Measurements from ENCODE around the gene AADACL2. TPM values are rescaled to one million over a fixed set of nuclear protein-coding genes. Genes with fewer than 3 reads are reported as not detected.
"Not testable (repeated sequence)": the region's sequence is repeated elsewhere in the genome, so short reads cannot be mapped to it uniquely, and the experiment has no call there.

The AADACL2 gene, protein sequence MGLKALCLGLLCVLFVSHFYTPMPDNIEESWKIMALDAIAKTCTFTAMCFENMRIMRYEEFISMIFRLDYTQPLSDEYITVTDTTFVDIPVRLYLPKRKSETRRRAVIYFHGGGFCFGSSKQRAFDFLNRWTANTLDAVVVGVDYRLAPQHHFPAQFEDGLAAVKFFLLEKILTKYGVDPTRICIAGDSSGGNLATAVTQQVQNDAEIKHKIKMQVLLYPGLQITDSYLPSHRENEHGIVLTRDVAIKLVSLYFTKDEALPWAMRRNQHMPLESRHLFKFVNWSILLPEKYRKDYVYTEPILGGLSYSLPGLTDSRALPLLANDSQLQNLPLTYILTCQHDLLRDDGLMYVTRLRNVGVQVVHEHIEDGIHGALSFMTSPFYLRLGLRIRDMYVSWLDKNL
- polyA plus RNA-seq (2013, experiment 1 of 2; ENCODE audit: insufficient read length): not detected
- polyA plus RNA-seq (2013, experiment 2 of 2; ENCODE audit: insufficient read length): not detected

DNA sequence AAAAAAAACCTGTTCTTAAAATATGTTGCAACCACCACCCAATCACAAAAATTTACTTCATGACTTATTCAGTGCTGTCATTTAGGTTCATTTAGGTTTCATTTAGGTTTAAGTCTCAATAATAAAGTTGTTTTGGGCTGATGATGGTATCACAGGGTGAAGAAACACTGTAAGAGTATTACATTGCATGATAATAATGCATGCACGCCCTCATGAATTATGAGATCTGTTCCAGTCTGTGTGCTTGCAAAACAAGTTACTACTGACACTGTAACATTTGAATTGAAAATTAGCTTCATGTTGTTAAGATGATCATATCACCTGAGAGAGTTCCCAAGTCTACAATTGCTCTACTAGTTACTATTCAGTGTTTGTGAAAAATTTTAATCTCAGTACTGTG, at the start of gene AADACL2:
TSS of gene AADACL2 (plus strand) at position 315 of the 400 bp plus-strand sequence. CDS start 109 bp downstream, outside the sequence.
- no peak for DNase-seq

DNA sequence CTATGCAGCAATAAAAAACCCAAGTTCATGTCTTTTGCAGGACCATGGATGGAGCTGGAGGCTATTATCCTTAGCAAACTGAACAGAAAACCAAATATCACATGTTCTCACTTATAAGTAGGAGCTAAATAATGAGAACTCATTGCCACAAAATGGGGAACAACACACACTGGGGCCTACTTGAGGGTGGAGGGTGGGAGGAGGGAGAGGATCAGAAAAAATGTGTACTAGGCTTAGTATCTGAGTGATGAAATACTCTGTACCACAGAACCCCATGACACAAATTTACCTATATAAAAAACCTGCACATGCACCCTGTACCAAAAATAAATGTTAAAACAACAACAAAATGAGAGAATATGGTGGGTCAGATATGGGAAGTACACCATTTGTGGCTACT, 49.6 kb upstream of the AADACL2 start:
- DNase-seq: no peak

DNA sequence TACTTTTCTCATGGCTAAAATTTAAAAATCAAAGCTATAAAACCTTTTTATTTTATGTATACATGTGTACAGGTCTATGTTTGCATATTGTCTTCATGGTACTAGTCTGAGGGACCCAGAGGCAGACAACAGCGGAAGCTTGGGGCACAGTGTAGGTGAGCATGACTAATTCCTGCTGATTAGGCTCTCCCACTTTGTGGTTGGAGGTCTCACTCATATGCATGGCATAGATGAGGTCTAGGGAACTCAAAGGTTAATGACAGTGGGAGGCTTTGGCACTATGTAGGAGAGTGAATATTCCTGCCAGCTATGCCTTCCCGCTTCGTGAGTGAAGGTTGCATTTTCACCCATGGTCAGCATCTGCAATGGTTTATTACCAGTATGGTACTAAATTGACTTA, 47.5 kb upstream of the AADACL2 start:
- DNase-seq: no peak

DNA sequence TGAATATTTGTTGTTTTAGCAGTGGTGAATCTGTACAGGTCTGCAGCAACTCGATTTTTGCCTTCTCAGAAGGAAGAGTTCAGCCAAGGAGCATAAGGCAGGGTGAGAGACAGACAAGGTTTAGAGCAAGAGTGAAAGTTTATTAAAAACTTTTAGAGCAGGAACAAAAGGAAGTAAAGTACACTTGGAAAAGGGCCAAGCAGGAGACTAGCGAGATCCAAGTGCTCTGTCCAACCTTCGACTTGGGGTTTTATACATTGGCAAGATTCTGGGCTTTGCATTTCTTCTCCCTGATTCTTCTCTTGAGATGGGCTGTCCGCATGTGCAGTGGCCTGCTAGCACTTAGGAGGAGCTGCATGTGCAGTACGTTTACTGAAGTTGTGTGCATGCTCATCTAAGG, 46.7 kb upstream of the AADACL2 start:
- DNase-seq: no peak

DNA sequence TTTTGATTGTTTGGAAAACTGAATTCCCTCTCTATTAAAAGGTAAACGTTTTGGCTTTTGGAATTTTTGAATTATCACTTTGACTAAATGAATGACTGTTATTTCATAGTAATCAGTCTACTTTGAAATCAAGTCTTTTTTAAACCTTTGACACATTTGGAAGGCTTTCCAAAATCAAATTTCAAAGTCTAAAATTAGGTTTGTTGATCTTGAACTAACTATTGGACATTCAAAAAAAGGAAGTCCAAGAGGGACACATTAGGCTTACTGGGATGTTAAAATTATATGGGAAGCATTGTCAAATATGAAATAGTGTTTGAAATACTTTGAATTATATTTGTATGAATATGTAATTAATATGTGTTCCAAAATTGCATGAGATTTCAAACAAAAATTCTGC, 45.2 kb upstream of the AADACL2 start:
- DNase-seq: no peak

DNA sequence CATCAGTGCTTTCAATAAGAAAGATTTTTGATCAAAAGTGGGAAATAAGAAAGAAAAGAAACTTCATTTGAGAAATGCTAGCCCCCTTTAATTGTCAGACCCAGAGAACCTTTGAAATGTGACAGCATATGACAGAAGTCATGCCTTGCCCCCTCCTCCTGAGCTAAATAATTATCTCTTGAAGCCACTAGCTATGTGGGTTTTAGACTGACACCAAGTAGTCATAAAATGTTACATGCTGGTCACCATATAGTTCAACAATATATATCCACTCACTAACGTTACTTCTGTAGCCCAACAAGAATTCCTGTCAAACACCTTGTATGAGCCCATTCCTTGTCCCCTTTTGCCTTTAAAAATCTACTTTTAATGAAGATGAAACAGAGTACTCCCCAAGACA, 43.1 kb upstream of the AADACL2 start:
- no peak for DNase-seq

DNA sequence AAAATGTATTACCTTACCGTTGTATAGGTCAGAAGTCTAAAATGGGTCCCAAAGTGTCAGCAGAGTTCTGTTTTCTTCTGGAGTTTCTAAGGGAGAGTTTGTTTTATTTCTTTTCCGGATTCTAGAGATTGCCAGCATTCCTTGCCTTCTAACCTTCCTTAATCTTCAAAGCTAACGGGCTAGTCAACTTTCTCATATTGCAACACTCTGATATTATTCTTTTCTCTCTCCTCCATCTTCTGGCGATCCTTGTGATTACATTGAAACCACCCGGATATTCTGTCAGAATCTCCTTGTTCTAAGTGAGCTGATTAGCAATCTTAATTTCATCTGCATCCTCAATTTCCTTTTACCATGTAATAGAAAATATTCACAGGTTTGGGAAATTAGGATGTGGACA, 36.2 kb upstream of the AADACL2 start:
- no peak for DNase-seq

DNA sequence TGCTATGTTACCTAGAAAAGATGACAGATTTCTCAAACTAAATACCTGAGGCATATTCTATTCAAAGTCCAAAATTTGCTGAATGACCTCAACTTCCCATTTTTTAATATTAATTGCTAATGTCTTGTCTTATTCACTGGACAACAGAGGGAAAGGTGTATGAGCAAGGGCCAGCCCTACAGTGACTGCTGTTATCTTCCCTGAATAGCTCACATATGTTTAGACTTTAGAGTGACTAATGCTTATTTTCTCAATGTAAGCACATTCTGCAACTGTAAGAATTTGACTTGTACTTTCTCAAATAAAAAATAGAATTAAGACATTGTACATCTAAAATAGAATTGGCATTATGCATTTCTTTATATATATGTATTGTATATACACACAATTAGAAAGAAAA, 26.5 kb upstream of the AADACL2 start:
- no peak for DNase-seq

DNA sequence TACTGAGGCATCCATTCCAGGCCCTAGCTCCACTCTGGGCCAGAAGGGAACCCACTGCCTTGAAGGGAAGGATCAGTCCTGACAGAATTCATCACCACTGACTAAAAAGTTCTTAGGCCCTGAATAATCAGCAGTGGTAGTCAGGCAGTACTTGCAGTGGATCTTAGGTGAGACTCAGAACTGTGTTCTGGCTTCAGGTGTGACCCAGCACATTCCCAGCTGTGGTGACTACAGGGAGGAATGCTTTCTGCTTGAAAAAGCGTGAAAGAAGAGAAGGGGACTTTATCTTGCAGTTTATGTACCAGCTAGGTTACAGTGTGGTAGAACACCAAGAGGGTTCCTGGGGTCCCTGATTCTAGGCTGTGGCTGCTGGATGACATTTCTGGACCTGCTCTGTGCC, 24.9 kb upstream of the AADACL2 start:
- no peak for DNase-seq

DNA sequence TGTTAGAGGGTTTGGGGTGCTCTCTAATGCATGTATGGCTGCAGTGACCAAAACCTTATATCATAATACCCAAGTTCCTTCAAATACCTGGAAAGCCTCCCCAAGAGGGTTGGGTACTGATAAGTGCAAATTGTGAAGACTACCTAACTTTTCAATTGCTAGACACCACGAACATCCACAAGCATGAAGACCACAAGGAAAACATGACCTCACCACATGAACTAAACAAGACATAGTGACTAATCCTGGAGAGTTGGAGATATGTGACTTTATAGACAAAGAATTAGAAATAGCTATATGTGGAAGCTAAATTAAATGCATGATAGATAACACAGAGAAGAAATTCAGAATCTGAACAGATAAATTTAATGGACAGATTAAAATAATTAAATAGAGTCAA, 23.9 kb upstream of the AADACL2 start:
- DNase-seq: peak; percentile 58

DNA sequence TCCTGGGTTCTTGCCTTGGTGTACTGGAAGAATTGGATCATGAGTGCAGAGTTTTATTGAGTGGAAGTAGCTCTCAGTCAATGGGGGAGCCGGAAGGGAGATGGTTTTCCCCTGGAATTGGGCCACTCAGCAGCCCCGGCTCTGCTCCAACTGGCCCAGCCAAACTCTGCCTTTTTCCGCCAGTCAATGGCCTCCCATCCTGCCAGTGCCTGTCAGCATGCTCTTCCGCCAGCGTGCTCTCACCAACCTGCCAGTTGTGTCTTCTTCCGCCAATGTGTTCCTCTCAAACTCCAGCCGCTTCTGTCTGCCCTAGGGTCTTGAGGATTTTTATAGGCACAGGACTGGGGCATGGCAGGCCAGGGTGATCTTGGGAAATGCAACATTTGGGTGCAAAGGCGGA, 12.4 kb upstream of the AADACL2 start:
- no peak for DNase-seq

DNA sequence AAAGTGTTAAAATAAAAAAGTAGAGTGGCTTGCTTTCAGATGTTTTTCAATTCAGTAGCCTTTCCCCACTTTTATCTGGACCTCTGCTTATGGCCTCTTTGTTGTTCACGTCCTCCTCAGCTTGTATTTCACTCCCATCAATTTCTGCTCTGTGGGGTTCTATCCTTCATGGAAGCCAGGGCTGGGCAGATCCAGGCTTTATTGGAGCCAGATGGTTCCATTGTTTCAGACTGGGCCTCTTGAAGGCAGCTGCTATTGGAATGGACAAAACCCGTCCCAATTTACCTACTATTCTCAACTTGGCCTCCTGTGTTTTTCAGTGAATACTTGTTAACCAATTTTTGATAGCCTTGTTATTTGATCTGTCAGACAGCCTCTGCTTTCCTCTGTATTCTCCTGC, 10.9 kb upstream of the AADACL2 start:
- no peak for DNase-seq

DNA sequence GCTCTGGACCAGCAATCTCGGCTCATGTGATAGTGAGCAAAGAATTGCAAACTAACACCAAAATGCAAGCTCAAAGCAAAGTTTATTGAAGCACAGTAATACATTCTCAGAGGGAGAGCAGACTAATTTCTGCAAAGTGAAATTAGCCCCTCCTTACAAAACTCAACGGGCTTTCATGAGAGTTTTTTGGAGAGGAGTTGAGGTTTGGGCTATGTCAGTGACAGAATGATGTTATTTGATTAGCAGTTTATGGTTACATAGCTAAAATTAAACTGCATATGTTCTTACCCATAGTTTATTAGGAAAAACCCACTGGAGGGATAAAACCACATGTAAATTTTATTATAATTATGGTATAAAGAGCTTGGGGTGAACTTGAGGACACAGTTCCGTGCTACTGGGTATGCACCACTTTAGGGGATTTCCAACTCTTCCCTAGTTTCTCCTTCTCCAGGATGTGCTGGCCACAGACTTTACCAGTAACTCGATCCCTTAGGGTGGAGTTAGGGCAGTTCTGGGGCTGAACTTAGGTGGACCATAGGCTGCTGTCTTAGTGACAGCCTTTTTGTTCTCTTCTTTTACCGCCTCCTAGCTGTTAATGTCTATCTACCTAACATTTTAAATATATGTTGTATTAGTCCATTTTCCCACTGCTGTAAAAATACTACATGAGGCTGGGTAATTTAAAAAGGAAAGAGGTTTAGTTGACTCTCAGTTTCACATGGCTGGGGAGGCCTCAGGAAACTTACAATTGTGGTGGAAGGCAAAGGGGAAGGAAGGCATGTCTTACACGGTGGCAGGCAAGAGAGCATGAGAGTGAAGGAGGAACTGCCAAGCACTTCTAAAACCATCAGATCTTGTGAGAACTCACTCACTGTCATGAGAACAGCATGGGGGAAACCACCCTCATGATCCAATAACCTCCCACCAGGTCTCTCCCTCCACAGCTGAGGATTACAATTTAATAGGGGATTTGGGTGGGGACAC, 8.9 kb upstream of the AADACL2 start:
- peak; percentile 16 for DNase-seq

DNA sequence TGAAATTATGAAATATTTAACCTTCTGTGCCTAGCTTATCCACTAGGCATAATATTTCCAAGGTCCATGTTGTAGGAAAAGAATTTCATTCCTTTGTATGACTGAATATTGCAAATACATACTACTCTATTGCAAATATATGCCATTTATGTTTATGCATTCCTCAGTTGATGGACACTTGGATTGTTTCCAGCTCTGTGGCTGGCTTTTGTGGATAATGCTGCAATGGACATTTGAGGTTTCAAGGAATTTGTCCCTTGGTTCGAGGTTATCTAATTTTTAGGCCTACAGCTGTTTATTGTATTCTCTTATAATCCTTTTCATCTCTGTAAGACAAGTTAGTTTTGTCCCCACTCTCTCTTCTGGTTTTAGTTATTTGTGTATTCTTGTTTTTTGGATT, 7.7 kb upstream of the AADACL2 start:
- DNase-seq: peak; percentile 73

DNA sequence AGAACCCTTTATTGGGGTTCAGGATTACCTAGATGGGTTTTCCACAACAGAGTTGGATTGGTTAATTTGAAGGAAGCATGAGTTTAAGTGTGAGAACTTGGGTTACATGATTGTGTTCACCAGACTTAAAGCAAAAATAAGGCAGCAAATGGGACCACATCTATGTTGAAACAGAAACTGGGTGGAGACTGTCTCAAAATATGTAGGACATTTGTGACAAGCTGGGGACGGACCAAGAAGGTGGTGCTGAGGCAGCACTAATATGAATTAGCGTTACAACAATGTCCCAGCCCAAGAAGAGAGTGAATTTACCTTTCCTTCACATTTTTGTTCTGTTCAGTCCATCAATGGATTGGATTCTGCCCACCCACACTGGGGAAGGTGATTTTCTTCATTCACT, 866 bp upstream of the AADACL2 start:
- DNase-seq: no peak

DNA sequence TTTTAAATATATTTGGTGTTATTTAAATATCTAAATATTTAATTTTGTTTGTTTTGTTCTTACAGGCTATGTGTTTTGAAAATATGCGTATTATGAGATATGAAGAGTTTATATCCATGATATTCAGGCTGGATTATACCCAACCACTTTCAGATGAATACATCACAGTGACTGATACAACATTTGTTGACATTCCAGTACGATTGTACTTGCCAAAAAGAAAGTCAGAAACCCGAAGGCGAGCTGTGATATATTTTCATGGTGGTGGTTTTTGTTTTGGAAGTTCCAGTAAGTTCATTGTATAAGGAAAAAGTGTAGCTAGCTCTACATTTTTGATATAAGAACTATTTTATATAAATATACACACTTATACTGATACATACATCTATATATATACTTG, 6.9 kb downstream of the AADACL2 start:
- DNase-seq: no peak

DNA sequence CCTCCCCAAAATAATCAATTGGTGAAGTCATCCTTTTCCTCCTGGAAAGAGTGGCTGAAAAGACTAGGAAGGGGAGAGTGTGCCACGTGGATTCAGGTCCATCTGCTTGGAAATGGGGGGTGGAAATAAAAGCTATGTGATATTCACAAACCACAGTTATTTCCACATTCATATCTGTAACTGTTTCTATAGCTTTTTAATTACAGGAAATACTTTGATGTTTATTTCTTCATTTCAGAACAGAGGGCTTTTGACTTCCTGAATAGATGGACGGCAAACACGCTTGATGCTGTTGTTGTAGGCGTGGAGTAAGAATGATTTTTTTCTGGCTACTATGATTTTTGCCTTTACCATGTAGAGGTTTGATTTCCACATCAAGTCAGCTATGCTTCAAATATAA, 10.1 kb downstream of the AADACL2 start:
- no peak for DNase-seq

DNA sequence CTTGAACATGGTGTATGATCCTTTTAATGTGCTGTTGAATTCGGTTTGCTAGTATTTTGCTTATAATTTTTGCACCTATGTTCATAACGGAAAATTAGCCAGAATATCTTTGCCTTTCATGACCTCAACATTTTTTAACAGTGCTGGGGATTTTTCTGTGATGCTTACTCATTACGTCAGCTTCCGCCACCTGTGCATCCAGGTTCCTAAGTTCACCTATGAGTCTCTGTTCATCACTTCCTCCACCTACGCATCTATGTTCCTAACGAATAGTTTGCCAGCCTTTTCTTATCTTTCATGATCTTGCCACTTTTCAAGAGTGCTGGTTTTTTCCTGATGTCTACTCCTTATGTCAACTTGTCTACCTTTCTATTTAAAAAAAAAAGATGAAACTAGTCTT, 16.5 kb downstream of the AADACL2 start:
- DNase-seq: no peak

DNA sequence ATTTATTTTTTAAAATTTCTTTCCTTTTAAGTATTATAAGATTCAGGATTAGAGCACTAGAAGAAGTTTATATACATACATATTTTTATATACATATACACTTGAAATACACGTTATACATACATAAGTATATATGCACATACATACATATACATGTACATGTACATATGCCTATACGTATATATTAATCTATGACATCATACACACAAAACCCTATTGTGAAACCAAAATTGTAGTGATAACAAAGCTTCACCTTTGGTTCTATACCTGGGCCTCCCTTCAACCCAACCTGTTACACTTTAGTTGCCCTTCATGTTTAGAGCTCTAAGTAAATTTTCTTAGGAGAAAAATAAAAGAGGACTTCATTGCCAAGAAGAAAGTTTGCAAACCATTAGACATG, 17.0 kb downstream of the AADACL2 start:
- no peak for DNase-seq

DNA sequence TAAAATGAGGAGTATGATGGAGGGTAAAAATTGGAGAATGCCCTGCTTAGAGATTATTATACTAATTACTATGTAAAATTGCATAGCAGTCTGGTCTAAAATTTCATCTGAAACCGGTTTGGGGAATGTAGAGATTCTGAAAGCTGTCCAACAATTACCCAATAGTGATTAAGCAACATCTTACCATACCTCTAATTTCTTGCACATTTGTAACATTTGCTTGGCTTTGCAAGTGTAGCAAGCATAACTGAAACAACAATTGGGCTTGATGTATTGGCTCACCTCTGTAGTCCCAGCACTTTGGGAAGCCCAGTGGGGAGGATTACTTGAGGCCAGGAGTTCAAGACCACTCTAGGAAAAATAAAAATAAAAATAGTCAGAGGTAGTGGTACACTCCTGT, 17.4 kb downstream of the AADACL2 start:
- DNase-seq: peak; percentile 18

DNA sequence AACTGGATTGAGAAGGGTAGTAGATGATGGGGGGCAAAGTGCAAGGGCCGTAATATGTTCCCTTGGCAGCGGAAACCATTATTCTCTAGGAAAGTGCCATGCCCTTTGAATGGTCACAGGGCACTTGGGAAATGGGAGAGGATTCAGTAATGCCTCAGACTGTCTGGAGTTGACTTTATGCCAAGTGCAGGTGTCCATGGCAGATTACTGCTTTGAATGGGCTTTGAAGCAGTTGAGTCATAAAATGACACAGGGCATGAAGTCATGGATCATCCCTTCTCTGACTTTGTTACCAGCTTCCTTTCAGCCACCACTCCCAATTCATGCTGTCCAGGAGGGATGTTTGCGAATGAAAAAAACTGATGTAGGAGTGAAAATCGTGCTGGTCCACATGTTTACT, 20.1 kb downstream of the AADACL2 start:
- DNase-seq: no peak

DNA sequence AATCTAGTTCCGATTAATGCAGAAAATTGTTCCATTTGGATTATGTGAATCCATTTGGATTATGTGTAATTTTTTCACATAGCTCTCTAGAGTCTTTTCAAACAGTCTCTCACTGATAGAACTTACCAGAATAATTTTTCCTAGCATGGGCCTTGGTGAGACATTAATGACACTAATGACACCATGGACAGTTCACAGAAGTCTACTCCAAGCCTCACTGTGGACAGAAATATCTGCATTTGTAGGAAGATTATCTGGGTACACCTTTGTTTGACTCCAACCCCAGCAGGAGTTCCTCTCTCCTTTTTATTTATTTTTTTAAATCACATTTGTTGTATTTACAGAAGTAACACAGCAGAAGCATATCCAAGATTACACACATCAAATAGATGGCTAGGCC, 27.9 kb downstream of the AADACL2 start:
- no peak for DNase-seq

DNA sequence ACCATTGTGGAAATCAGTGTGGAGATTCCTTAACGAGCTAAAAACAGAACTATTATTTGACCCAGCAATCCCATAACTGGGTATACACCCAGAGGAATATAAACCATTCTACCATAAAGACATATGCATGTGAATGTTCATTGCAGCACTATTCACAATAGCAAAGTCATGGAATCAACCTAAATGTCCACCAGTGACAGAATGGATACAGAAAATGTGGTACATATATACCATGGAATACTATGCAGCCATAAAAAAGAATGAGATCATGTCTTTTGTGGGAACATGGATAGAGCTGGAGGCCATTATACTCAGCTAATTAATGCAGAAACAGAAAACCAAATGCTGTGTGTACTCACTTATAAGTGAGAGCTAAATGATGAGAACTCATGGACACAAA, 31.0 kb downstream of the AADACL2 start:
- DNase-seq: not testable (repeated sequence)

DNA sequence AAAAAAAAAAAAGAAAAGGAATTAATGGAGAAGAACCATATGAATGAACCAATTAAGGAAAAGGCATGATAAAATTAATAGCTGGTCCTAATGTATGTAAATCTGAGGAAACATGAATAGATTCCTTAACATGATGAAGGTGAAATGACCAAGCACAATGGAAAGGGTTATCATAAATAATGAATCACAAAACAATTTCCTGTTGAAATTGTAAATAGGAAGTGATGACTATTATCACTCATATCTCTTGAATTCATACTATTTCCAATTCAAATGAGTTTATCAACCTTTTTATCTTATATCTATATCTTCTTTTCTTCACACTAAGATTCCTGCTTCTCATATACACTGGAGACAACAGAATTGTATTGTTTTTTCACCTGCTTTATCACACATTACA, 32.0 kb downstream of the AADACL2 start:
- DNase-seq: no peak
